T-helper 17 cell (primary cell): ENCODE measurements around the gene BCAS1. TPM values are rescaled to one million over a fixed set of nuclear protein-coding genes. Genes with fewer than 3 reads are reported as not detected.

Experiments
- ATAC-seq: fragments of 150-1000 bp; cut with Tn5 transposase; 2 replicates; pipeline ENCODE4 v1.10.0; 2021; ENCODE audit warnings: mild to moderate bottlenecking, moderate library complexity
- DNase-seq, 3 donors: peaks; one replicate each; pipeline versions ENCODE4 v3.0.0 to v3.0.0-alpha.2; 2020 to 2021
- H3K9me3 ChIP-seq: one replicate; pipeline ENCODE4 v1.7.0; 2013; ENCODE audit warnings: low read length, mild to moderate bottlenecking; ENCODE audit not compliant: control insufficient read depth, poor library complexity, severe bottlenecking
- H3K27ac Mint-ChIP-seq: one replicate; pipeline ENCODE4 v1.8.0; 2022; ENCODE audit warnings: mild to moderate bottlenecking, moderate library complexity, mixed read lengths
- H3K27me3 Mint-ChIP-seq: one replicate; pipeline ENCODE4 v1.8.0; 2022; ENCODE audit warnings: mixed read lengths
- H3K36me3 Mint-ChIP-seq: one replicate; pipeline ENCODE4 v1.8.0; 2022; ENCODE audit warnings: low read depth, mixed read lengths
- H3K4me1 Mint-ChIP-seq: one replicate; pipeline ENCODE4 v1.8.0; 2022; ENCODE audit warnings: mild to moderate bottlenecking, mixed read lengths
- H3K4me3 Mint-ChIP-seq: one replicate; pipeline ENCODE4 v1.8.0; 2022; ENCODE audit warnings: mild to moderate bottlenecking, moderate library complexity, mixed read lengths
- total RNA-seq, 4 donors: library from RNA in 2 of 4; stranded (reverse) in 2 of 4; gene quantifications; one replicate each; pipeline ENCODE4 v1.2.3 and lab custom pipeline; 2022 to 2026

The BCAS1 gene
- total RNA-seq, 2 donors from 2014 or later = 0.27 TPM; not detected in 1

- Mint-ChIP-seq H3K36me3 (peaks cover 3% of the 10 kb centered on the region), H3K27ac (no peak overlapping the region), H3K4me1 (peaks cover 3% of the 10 kb centered on the region), H3K4me3 (no peak overlapping the region), H3K27me3 (peaks cover 26% of the 10 kb centered on the region)
- DNase-seq = no peak
- ATAC-seq = no peak
- no peaks in the 10 kb centered on the region for H3K9me3 ChIP-seq
Observed at GRCh38 chr20:54004445-54004844, 65.9 kb downstream of the BCAS1 start.

GRCh38 chr20:54002741-54003140, 67.7 kb downstream of the BCAS1 start:
- H3K27me3 Mint-ChIP-seq = peaks cover 16% of the 10 kb centered on the region
- H3K4me1 Mint-ChIP-seq = peaks cover 3% of the 10 kb centered on the region
- DNase-seq = no peak
- peaks cover 3% of the 10 kb centered on the region for H3K36me3 Mint-ChIP-seq
- no peak overlapping the region for H3K27ac Mint-ChIP-seq
- ATAC-seq = no peak
- H3K9me3 ChIP-seq = no peaks in the 10 kb centered on the region
- H3K4me3 Mint-ChIP-seq = no peak overlapping the region

- Mint-ChIP-seq H3K27ac (no peak overlapping the region), H3K36me3 (peaks cover 3% of the 10 kb centered on the region), H3K4me3 (no peak overlapping the region), H3K27me3 (peaks cover 17% of the 10 kb centered on the region), H3K4me1 (peaks cover 3% of the 10 kb centered on the region)
- no peak for ATAC-seq
- DNase-seq = no peak
- no peaks in the 10 kb centered on the region for H3K9me3 ChIP-seq
Observed at GRCh38 chr20:54002056-54002575, 68.3 kb downstream of the BCAS1 start.

GRCh38 chr20:54000914-54001313, 69.5 kb downstream of the BCAS1 start:
- H3K4me3 Mint-ChIP-seq = no peak overlapping the region
- H3K4me1 Mint-ChIP-seq = peaks cover 3% of the 10 kb centered on the region

GRCh38 chr20:54000262-54000661, 70.1 kb downstream of the BCAS1 start:
- Mint-ChIP-seq H3K4me3 (no peak overlapping the region), H3K36me3 (peaks cover 9% of the 10 kb centered on the region), H3K27me3 (peaks cover 15% of the 10 kb centered on the region), H3K4me1 (no peaks in the 10 kb centered on the region), H3K27ac (no peak overlapping the region)
- no peaks in the 10 kb centered on the region for H3K9me3 ChIP-seq
- no peak for ATAC-seq
- no peak for DNase-seq

More at GRCh38 chr20:54000914-54001313, 69.5 kb downstream of the BCAS1 start:
- no peak for DNase-seq
- no peaks in the 10 kb centered on the region for H3K9me3 ChIP-seq
- ATAC-seq = no peak
- Mint-ChIP-seq H3K36me3 (peaks cover 9% of the 10 kb centered on the region), H3K27me3 (peaks cover 22% of the 10 kb centered on the region), H3K27ac (no peak overlapping the region)

GRCh38 chr20:53999077-53999476, 71.3 kb downstream of the BCAS1 start:
- no peaks in the 10 kb centered on the region for H3K9me3 ChIP-seq
- Mint-ChIP-seq H3K4me3 (no peak overlapping the region), H3K27me3 (peaks cover 14% of the 10 kb centered on the region), H3K27ac (no peak overlapping the region), H3K36me3 (peaks cover 9% of the 10 kb centered on the region), H3K4me1 (no peaks in the 10 kb centered on the region)
- no peak for DNase-seq
- ATAC-seq = no peak

- no peak for DNase-seq
- no peak overlapping the region for H3K4me3 Mint-ChIP-seq
- no peaks in the 10 kb centered on the region for H3K9me3 ChIP-seq
- ATAC-seq = no peak
- no peaks in the 10 kb centered on the region for H3K4me1 Mint-ChIP-seq
- H3K36me3 Mint-ChIP-seq = peaks cover 6% of the 10 kb centered on the region
- H3K27ac Mint-ChIP-seq = no peak overlapping the region
- H3K27me3 Mint-ChIP-seq = peaks cover 14% of the 10 kb centered on the region
Observed at GRCh38 chr20:53996584-53997486, 73.6 kb downstream of the BCAS1 start.

GRCh38 chr20:53995949-53996348, 74.4 kb downstream of the BCAS1 start:
- H3K9me3 ChIP-seq = no peaks in the 10 kb centered on the region
- peaks cover 23% of the 10 kb centered on the region for H3K27me3 Mint-ChIP-seq
- H3K4me1 Mint-ChIP-seq = peaks cover 2% of the 10 kb centered on the region
- no peak overlapping the region for H3K27ac Mint-ChIP-seq
- no peak overlapping the region for H3K4me3 Mint-ChIP-seq
- DNase-seq (no peak), ATAC-seq (no peak)
- peaks cover 5% of the 10 kb centered on the region for H3K36me3 Mint-ChIP-seq

GRCh38 chr20:53994088-53994487, 76.3 kb downstream of the BCAS1 start:
- Mint-ChIP-seq H3K27ac (no peak overlapping the region), H3K4me1 (peaks cover 2% of the 10 kb centered on the region), H3K4me3 (no peak overlapping the region), H3K36me3 (peaks cover 7% of the 10 kb centered on the region), H3K27me3 (peaks cover 34% of the 10 kb centered on the region)
- H3K9me3 ChIP-seq = no peaks in the 10 kb centered on the region
- no peak for DNase-seq
- no peak for ATAC-seq

GRCh38 chr20:53993310-53993709, 77.1 kb downstream of the BCAS1 start:
- no peak overlapping the region for H3K27ac Mint-ChIP-seq
- H3K27me3 Mint-ChIP-seq = peaks cover 36% of the 10 kb centered on the region
- H3K36me3 Mint-ChIP-seq = peaks cover 7% of the 10 kb centered on the region
- H3K4me1 Mint-ChIP-seq = peaks cover 2% of the 10 kb centered on the region
- DNase-seq (no peak), ATAC-seq (no peak)
- H3K9me3 ChIP-seq = no peaks in the 10 kb centered on the region
- H3K4me3 Mint-ChIP-seq = no peak overlapping the region

GRCh38 chr20:53990768-53991450, 79.5 kb downstream of the BCAS1 start:
- Mint-ChIP-seq H3K4me3 (no peak overlapping the region), H3K4me1 (peaks cover 2% of the 10 kb centered on the region), H3K27me3 (peaks cover 45% of the 10 kb centered on the region), H3K27ac (no peak overlapping the region), H3K36me3 (peaks cover 2% of the 10 kb centered on the region)
- no peak for DNase-seq
- no peak for ATAC-seq
- no peaks in the 10 kb centered on the region for H3K9me3 ChIP-seq

GRCh38 chr20:53990003-53990402, 80.4 kb downstream of the BCAS1 start:
- DNase-seq (no peak), ATAC-seq (no peak)
- H3K36me3 Mint-ChIP-seq = peaks cover 2% of the 10 kb centered on the region
- H3K4me3 Mint-ChIP-seq = no peak overlapping the region
- peaks cover 2% of the 10 kb centered on the region for H3K4me1 Mint-ChIP-seq
- no peaks in the 10 kb centered on the region for H3K9me3 ChIP-seq
- H3K27me3 Mint-ChIP-seq = peaks cover 50% of the 10 kb centered on the region
- no peak overlapping the region for H3K27ac Mint-ChIP-seq

GRCh38 chr20:53989401-53989800, 81.0 kb downstream of the BCAS1 start:
- Mint-ChIP-seq H3K4me3 (no peak overlapping the region), H3K36me3 (peaks cover 2% of the 10 kb centered on the region), H3K27me3 (peaks cover 56% of the 10 kb centered on the region), H3K27ac (no peak overlapping the region), H3K4me1 (peaks cover 2% of the 10 kb centered on the region)
- no peak for ATAC-seq
- no peaks in the 10 kb centered on the region for H3K9me3 ChIP-seq
- no peak for DNase-seq
